ENCODE measurements around the gene SH3RF2.

Gene SH3RF2

GRCh38 chr5:146043722-146044121 is 107.3 kb downstream of the SH3RF2 start:
- Histone ChIP-seq H3K4me2 (ENCODE audit: low read length) (no peak overlapping the region), H3K79me2 (ENCODE audit: low read length) (no peaks in the 10 kb centered on the region), H3K4me1 (ENCODE audit: low read length) (peaks cover 12% of the 10 kb centered on the region), H3K9me3 (ENCODE audit: insufficient read depth, low read length) (no peaks in the 10 kb centered on the region), H3K36me3 (replicated peaks; ENCODE audit: low read depth, low read length) (no peaks in the 10 kb centered on the region), H3K4me3 (ENCODE audit: low read length) (no peak overlapping the region), H3K9ac (ENCODE audit: low read length) (no peak overlapping the region), H3K27ac (ENCODE audit: low read length) (no peak overlapping the region), H3K27me3 (ENCODE audit: low read depth, low read length) (no peaks in the 10 kb centered on the region), H4K20me1 (ENCODE audit: insufficient read depth, low read length) (no peaks in the 10 kb centered on the region), H2AFZ (ENCODE audit: low read depth, low read length) (no peak overlapping the region)
- no peak for TF ChIP-seq CTCF (IDR thresholded peaks at IDR 0.05; ENCODE audit: low read depth, low read length)
- no peak for TF ChIP-seq EZH2phosphoT487 (IDR thresholded peaks at IDR 0.05; ENCODE audit: low read depth)

GRCh38 chr5:146047396-146047795 is 111.0 kb downstream of the SH3RF2 start:
- peaks cover 4% of the 10 kb centered on the region; the same call in 1 of the 2 replicates for H3K27me3 ChIP-seq (ENCODE audit: low read depth, low read length)
- no peaks in the 10 kb centered on the region for H3K9me3 ChIP-seq (ENCODE audit: insufficient read depth, low read length)
- no peak overlapping the region for H3K4me2 ChIP-seq (ENCODE audit: low read length)
- no peak overlapping the region for H3K4me3 ChIP-seq (ENCODE audit: low read length)
- H4K20me1 ChIP-seq (ENCODE audit: insufficient read depth, low read length): no peaks in the 10 kb centered on the region
- H2AFZ ChIP-seq (ENCODE audit: low read depth, low read length): no peak overlapping the region
- H3K27ac ChIP-seq (ENCODE audit: low read length): no peak overlapping the region
- no peaks in the 10 kb centered on the region for H3K79me2 ChIP-seq (ENCODE audit: low read length)
- H3K4me1 ChIP-seq (ENCODE audit: low read length): no peaks in the 10 kb centered on the region
- H3K36me3 ChIP-seq (replicated peaks; ENCODE audit: low read depth, low read length): no peaks in the 10 kb centered on the region
- TF ChIP-seq CTCF (IDR thresholded peaks at IDR 0.05; ENCODE audit: low read depth, low read length) (no peak), EZH2phosphoT487 (IDR thresholded peaks at IDR 0.05; ENCODE audit: low read depth) (no peak)
- H3K9ac ChIP-seq (ENCODE audit: low read length): no peak overlapping the region

GRCh38 chr5:146048994-146049703 is 112.8 kb downstream of the SH3RF2 start:
- Histone ChIP-seq H3K36me3 (replicated peaks; ENCODE audit: low read depth, low read length) (no peaks in the 10 kb centered on the region), H3K27ac (ENCODE audit: low read length) (no peak overlapping the region), H3K4me3 (ENCODE audit: low read length) (no peak overlapping the region), H3K4me2 (ENCODE audit: low read length) (0 out of 2 replicates have a peak overlapping the region, but pooled peaks have one; percentile 14), H3K9me3 (ENCODE audit: insufficient read depth, low read length) (no peaks in the 10 kb centered on the region), H2AFZ (ENCODE audit: low read depth, low read length) (0 out of 2 replicates have a peak overlapping the region, but pooled peaks have one; percentile 39), H3K9ac (ENCODE audit: low read length) (no peak overlapping the region), H4K20me1 (ENCODE audit: insufficient read depth, low read length) (no peaks in the 10 kb centered on the region), H3K27me3 (ENCODE audit: low read depth, low read length) (peaks cover 4% of the 10 kb centered on the region; the same call in 1 of the 2 replicates), H3K79me2 (ENCODE audit: low read length) (no peaks in the 10 kb centered on the region), H3K4me1 (ENCODE audit: low read length) (no peaks in the 10 kb centered on the region)
- TF ChIP-seq CTCF (IDR thresholded peaks at IDR 0.05; ENCODE audit: low read depth, low read length): peak; percentile 63
- TF ChIP-seq EZH2phosphoT487 (IDR thresholded peaks at IDR 0.05; ENCODE audit: low read depth): no peak

- Histone ChIP-seq H3K9me3 (ENCODE audit: insufficient read depth, low read length) (no peaks in the 10 kb centered on the region), H3K4me1 (ENCODE audit: low read length) (no peaks in the 10 kb centered on the region), H3K36me3 (replicated peaks; ENCODE audit: low read depth, low read length) (no peaks in the 10 kb centered on the region), H3K27ac (ENCODE audit: low read length) (no peak overlapping the region), H3K27me3 (ENCODE audit: low read depth, low read length) (peaks cover 4% of the 10 kb centered on the region; the same call in 1 of the 2 replicates), H3K9ac (ENCODE audit: low read length) (no peak overlapping the region), H4K20me1 (ENCODE audit: insufficient read depth, low read length) (no peaks in the 10 kb centered on the region), H2AFZ (ENCODE audit: low read depth, low read length) (peak overlapping the region; percentile 39; the same call in 1 of the 2 replicates), H3K4me3 (ENCODE audit: low read length) (no peak overlapping the region), H3K4me2 (ENCODE audit: low read length) (0 out of 2 replicates have a peak overlapping the region, but pooled peaks have one; percentile 14), H3K79me2 (ENCODE audit: low read length) (no peaks in the 10 kb centered on the region)
- TF ChIP-seq CTCF (IDR thresholded peaks at IDR 0.05; ENCODE audit: low read depth, low read length) (no peak), EZH2phosphoT487 (IDR thresholded peaks at IDR 0.05; ENCODE audit: low read depth) (no peak)
These were observed 113.3 kb downstream of the SH3RF2 start for GRCh38 chr5:146049704-146050026.
